Fibroblast of villous mesenchyme (primary cell): ENCODE measurements around the gene PUS10. TPM values are rescaled to one million over a fixed set of nuclear protein-coding genes. Genes with fewer than 3 reads are reported as not detected.
"Not testable (repeated sequence)": the region's sequence is repeated elsewhere in the genome, so short reads cannot be mapped to it uniquely, and the experiment has no call there.

ENCODE experiments used
- DNase-seq: peaks from one replicate; pipeline ENCODE4 v3.0.0-alpha.2; 2010; ENCODE audit warnings: low read depth
- H3K4me3 ChIP-seq: 2 replicates; pipeline ENCODE4 v1.5.1; 2011; ENCODE audit warnings: low read depth, mild to moderate bottlenecking, low read length
- small RNA-seq: library from RNA; depleted of rRNA; stranded (forward); fragments of <200 nt; gene quantifications from one replicate; pipeline ENCODE3, GENCODE V24; 2012
- total RNA-seq: library from RNA; depleted of rRNA; stranded (reverse); fragments of >200 nt; gene quantifications from 2 replicates; pipeline ENCODE4 v1.2.3, GENCODE V29; 2012
- TF ChIP-seq, protein P1 (sequence below): IDR thresholded peaks from 2 replicates; pipeline ENCODE4 v1.5.1; 2012; ENCODE audit warnings: low read depth, mild to moderate bottlenecking, low read length; ENCODE audit not compliant: insufficient read depth

Gene PUS10
- total RNA-seq, 1 donor, result 7.8 TPM

DNA sequence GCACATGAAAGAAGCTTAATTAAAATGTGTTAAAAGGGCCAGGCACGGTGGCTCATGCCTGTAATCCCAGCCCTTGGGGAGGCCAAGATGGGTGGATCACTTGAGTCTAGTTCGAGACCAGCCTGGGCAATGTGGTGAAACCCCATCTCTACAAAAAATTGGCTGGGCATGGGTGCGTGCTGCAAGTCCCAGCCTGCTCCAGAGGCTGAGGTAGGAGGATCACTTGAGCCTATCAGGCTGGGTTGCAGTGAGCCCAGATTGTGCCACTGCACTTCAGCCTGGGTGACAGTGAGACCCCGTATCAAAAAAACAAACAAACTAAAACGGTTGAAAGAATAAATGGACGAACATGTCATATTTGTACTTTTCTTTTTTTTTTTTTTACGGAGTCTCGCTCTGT is 110.7 kb downstream of the PUS10 start:
- no peak overlapping the region for H3K4me3 ChIP-seq
- TF ChIP-seq, protein P1, sequence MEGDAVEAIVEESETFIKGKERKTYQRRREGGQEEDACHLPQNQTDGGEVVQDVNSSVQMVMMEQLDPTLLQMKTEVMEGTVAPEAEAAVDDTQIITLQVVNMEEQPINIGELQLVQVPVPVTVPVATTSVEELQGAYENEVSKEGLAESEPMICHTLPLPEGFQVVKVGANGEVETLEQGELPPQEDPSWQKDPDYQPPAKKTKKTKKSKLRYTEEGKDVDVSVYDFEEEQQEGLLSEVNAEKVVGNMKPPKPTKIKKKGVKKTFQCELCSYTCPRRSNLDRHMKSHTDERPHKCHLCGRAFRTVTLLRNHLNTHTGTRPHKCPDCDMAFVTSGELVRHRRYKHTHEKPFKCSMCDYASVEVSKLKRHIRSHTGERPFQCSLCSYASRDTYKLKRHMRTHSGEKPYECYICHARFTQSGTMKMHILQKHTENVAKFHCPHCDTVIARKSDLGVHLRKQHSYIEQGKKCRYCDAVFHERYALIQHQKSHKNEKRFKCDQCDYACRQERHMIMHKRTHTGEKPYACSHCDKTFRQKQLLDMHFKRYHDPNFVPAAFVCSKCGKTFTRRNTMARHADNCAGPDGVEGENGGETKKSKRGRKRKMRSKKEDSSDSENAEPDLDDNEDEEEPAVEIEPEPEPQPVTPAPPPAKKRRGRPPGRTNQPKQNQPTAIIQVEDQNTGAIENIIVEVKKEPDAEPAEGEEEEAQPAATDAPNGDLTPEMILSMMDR, result no peak
- no peak for DNase-seq

DNA sequence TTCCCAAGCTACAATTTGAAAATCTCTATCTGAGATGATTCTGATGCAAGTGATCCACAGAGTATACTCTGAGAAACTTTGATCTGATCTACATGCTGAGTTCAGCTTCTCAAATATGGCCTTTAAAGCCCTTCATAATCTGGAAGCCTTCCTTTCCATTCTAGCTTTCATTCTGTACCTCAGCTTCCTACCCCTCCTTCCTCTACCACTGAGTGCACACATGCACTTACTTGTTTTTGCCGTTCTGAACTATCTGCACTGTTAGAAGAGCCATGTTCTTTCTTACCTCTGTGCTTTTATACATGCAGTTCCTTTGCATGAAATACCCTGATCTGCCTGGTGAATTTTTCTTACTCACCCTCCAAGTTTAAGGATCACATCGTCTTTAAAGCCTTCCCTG is 111.7 kb downstream of the PUS10 start:
- H3K4me3 ChIP-seq, result no peak overlapping the region
- TF ChIP-seq, protein P1, result no peak
- DNase-seq, result no peak

DNA sequence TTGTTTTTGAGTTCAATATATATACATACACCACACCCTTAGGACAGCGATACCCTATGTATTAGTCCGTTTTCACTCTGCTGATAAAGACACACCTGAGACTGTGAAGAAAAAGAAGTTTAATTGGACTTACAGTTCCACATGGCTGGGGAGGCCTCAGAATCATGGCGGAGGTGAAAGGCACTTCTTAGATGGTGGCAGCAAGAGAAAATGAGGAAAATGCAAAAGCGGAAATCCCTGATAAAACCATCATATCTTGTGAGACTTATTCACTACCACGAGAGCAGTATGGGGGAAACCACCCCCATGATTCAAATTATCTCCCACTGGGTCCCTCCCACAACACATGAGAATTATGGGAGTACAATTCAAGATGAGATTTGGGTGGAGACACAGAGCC is 112.2 kb downstream of the PUS10 start:
- not testable (repeated sequence) for H3K4me3 ChIP-seq, DNase-seq

DNA sequence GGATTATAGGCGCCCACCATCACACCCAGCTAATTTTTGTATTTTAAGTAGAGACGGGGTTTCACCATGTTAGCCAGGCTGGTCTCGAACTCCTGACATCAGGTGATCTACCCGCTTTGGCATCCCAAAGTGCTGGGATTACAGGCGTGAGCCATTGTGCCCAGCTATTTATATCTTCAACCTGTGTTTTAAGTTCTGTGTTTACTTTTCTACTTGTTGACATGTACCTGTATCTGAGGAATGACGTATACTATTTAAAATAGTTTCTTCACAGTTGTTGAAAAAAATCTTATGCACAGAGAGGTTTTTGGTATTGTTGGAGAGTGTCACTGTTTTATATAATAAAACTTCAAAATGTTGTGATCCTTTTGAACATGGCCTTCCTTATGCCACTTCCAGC is 116.8 kb downstream of the PUS10 start:
- DNase-seq, result not testable (repeated sequence)

DNA sequence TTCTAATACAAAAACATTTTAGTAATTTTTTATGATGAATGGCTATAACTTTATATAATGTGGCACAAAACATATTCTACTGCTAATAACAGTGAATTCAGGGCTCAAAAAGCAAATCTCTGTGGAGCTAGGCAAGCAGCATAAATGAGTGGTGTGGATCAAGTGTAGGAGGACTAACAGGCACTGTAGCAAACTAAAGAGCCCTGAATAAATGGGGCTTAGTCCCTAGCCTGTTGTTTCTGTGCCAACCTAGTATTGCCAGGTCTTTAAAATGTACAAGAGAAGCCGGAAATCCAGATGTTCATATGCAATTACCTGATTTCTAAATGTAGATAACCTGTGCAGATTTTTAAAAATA is 118.2 kb downstream of the PUS10 start:
- TF ChIP-seq, protein P1, result no peak
- DNase-seq, result no peak

More for the DNA sequence above, 116.8 kb downstream of the PUS10 start:
- not testable (repeated sequence) for H3K4me3 ChIP-seq

DNA sequence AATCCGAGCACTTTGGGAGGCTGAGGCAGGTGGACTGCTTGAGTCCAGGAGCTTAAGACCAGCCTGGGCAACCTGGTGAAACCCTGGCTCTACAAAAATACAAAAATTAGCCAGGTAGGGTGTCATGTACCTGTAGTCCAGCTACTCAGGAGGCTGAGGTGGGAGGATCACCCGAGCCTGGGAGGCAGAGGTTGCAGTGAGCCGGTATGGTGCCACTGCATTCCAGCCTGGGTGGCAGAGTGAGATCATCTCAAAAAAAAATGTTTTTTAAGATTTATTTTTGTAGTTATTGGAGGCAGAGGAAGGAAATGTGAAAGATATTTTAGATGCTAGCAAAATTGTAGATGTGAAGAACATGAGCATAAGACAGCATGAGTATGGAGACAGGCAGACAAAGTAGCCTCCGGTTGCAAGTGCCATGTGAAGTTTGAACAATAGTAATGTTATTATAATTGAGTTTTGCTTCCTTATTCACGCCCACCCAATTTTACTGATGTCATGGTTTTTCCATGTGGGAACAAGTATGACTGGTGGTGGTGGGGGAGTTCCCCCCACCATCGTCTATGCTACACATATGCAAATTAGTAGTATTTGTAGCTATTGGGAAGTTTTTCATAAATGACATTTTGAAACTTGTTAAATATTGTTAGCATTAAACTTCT is 118.7 kb downstream of the PUS10 start:
- TF ChIP-seq, protein P1, result no peak
- no peak overlapping the region for H3K4me3 ChIP-seq
- no peak for DNase-seq

More for the DNA sequence above, 118.2 kb downstream of the PUS10 start:
- no peak overlapping the region for H3K4me3 ChIP-seq

DNA sequence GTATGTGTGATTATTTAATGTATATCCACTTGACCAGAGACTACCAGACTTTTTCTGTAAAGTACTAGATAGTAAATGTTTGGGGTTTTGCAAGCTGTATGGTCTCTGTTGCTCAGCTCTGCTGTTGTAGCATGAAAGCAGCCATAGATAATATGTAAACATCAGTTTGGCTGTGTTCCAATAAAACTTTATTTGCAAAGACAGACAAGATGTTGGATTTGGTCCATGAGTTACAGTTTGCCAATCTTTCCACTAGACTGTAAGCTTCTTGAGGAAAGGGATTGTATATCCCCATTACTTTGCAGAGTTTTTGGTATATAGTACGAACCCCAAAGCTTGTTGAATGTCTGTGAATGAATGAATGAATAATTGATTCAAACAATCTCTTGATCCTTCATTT is 119.5 kb downstream of the PUS10 start:
- H3K4me3 ChIP-seq, result no peak overlapping the region
- TF ChIP-seq, protein P1, result no peak
- no peak for DNase-seq

Small RNAs within 50 kb of the gene (small RNA-seq; reads per million reads assigned to genes)
- gene RNA5SP95, result not detected
- not detected for gene RNU4-51P

Other genes starting within 250 kb of the PUS10 start
- 6.4 and 7.3 TPM in 2 replicates for gene REL, start 136.7 kb downstream of the PUS10 start, total RNA-seq
- 28.7 and 42.3 TPM in 2 replicates for gene PEX13, start 535 bp downstream of the PUS10 start, total RNA-seq
- gene SANBR, start 47.6 kb upstream of the PUS10 start, total RNA-seq, result 13.2 and 16.0 TPM in 2 replicates
- 4.2 and 13.0 TPM in 2 replicates for gene C2orf74, start 143.9 kb upstream of the PUS10 start, total RNA-seq